ENCODE results near the gene TSPAN5. TPM values are rescaled to one million over a fixed set of nuclear protein-coding genes. Genes with fewer than 3 reads are reported as not detected.

The TSPAN5 gene
- total and polyA plus RNA-seq, 11 donors = 1.0 to 10.2 (median 5.6) TPM

- TF ChIP-seq CTCF (IDR thresholded peaks at IDR 0.05) (no peak), POLR2A (IDR thresholded peaks at IDR 0.05) (no peak)
- Histone ChIP-seq H3K36me3 (peaks cover 0 to 6% (median 2%) of the 10 kb centered on the region in 9 donors), H3K4me1 (peaks cover 0 to 37% (median 0%) of the 10 kb centered on the region in 12 donors), H3K27me3 (no peaks in the 10 kb centered on the region), H3K9me3 (peaks cover 0 to 11% (median 0%) of the 10 kb centered on the region in 12 donors), H3K4me3 (no peak overlapping the region), H3K27ac (no peak overlapping the region)
- peak in 2 of 4 donors; percentile 63 to 72 for ATAC-seq
- peak in 1 of 5 donors; percentile 36 for DNase-seq
- intact Hi-C loops (cut with DNase I) = no loop called here
Observed at GRCh38 chr4:98448908-98449307, 209.5 kb downstream of the TSPAN5 start.

- Histone ChIP-seq H3K27me3 (no peaks in the 10 kb centered on the region), H3K9me3 (peaks cover 0 to 6% (median 0%) of the 10 kb centered on the region in 12 donors), H3K4me3 (no peak overlapping the region), H3K27ac (no peak overlapping the region), H3K36me3 (peaks cover 0 to 19% (median 14%) of the 10 kb centered on the region in 9 donors), H3K4me1 (peaks cover 0 to 37% (median 0%) of the 10 kb centered on the region in 12 donors)
- intact Hi-C loops (cut with DNase I) = no loop called here
- ATAC-seq (no peak), DNase-seq (no peak)
- WGBS, 4 donors = 85 to 94% (median 87%) methylated on average over 5 of the region's 5 CpGs
- TF ChIP-seq POLR2A (IDR thresholded peaks at IDR 0.05) = no peak
- no peak for TF ChIP-seq CTCF (IDR thresholded peaks at IDR 0.05)
Observed at GRCh38 chr4:98447648-98448047, 210.8 kb downstream of the TSPAN5 start.

GRCh38 chr4:98446499-98447375 lies 211.7 kb downstream of the TSPAN5 start:
- Histone ChIP-seq H3K27me3 (no peaks in the 10 kb centered on the region), H3K36me3 (peaks cover 0 to 28% (median 23%) of the 10 kb centered on the region in 9 donors), H3K27ac (peak overlapping the region in 1 of 12 donors; percentile 29), H3K4me1 (peaks cover 0 to 37% (median 0%) of the 10 kb centered on the region in 12 donors), H3K4me3 (no peak overlapping the region), H3K9me3 (no peaks in the 10 kb centered on the region)
- intact Hi-C loops (cut with DNase I) = no loop called here
- DNase-seq (no peak), ATAC-seq (peak in 1 of 4 donors; percentile 41)
- TF ChIP-seq CTCF (IDR thresholded peaks at IDR 0.05) (no peak), POLR2A (IDR thresholded peaks at IDR 0.05) (no peak)
- WGBS, 4 donors = 78 to 88% (median 82%) methylated on average over 10 of the region's 10 CpGs

GRCh38 chr4:98444371-98444770 lies 214.0 kb downstream of the TSPAN5 start:
- ATAC-seq = no peak
- Histone ChIP-seq H3K9me3 (no peaks in the 10 kb centered on the region), H3K36me3 (peaks cover 0 to 45% (median 40%) of the 10 kb centered on the region in 9 donors), H3K27me3 (no peaks in the 10 kb centered on the region), H3K27ac (no peak overlapping the region), H3K4me3 (no peak overlapping the region), H3K4me1 (peaks cover 0 to 37% (median 0%) of the 10 kb centered on the region in 12 donors)
- no peak for DNase-seq
- TF ChIP-seq CTCF (IDR thresholded peaks at IDR 0.05) = no peak
- TF ChIP-seq POLR2A (IDR thresholded peaks at IDR 0.05) = no peak
- intact Hi-C loops (cut with DNase I) = no loop called here

Data from heart left ventricle (tissue), 16 donors.